Endothelial cell (in vitro differentiated cells): ENCODE data around the gene CFH. TPM values are rescaled to one million over a fixed set of nuclear protein-coding genes. Genes with fewer than 3 reads are reported as not detected.

Source experiments
- DNase-seq: peaks from one replicate; pipeline ENCODE4 v3.0.0; 2021; ENCODE audit warnings: low spot score
- H3K27ac Mint-ChIP-seq: one replicate; pipeline ENCODE4 v1.8.0; 2021; ENCODE audit warnings: mixed read lengths, inconsistent platforms; ENCODE audit not compliant: unreplicated experiment
- H3K27me3 Mint-ChIP-seq: one replicate; pipeline ENCODE4 v1.8.0; 2021; ENCODE audit warnings: mild to moderate bottlenecking, moderate library complexity, mixed read lengths, inconsistent platforms; ENCODE audit not compliant: unreplicated experiment
- H3K36me3 Mint-ChIP-seq: one replicate; pipeline ENCODE4 v1.8.0; 2021; ENCODE audit warnings: mild to moderate bottlenecking, low read depth, mixed read lengths, inconsistent platforms; ENCODE audit not compliant: unreplicated experiment
- H3K4me1 Mint-ChIP-seq: one replicate; pipeline ENCODE4 v1.8.0; 2021; ENCODE audit warnings: mild to moderate bottlenecking, mixed read lengths, inconsistent platforms; ENCODE audit not compliant: unreplicated experiment
- H3K4me3 Mint-ChIP-seq: one replicate; pipeline ENCODE4 v1.8.0; 2021; ENCODE audit warnings: mild to moderate bottlenecking, mixed read lengths, inconsistent platforms; ENCODE audit not compliant: unreplicated experiment
- H3K9me3 Mint-ChIP-seq: one replicate; pipeline ENCODE4 v1.8.0; 2021; ENCODE audit warnings: mixed read lengths, inconsistent platforms; ENCODE audit not compliant: unreplicated experiment
- CTCF ChIP-seq: fragments of 200-600 bp; sonication (generic); IDR thresholded peaks from one replicate; pipeline ENCODE4 v1.5.0; 2021; ENCODE audit warnings: antibody characterized with exemption; ENCODE audit not compliant: unreplicated experiment
- total RNA-seq: library from RNA; stranded (reverse); fragmentation: NEBNext Ultra II Directional; extraction: Animal tissue kit (Norgen Biotek cat#: 25700); gene quantifications from one replicate; pipeline ENCODE4 v1.2.1, GENCODE V29; 2021; ENCODE audit not compliant: unreplicated experiment

Gene CFH
- total RNA-seq, 1 donor from 2014 or later = 67.9 TPM

GRCh38 chr1:196611873-196612272 lies 40.0 kb upstream of the CFH start:
- Mint-ChIP-seq H3K27ac (no peak overlapping the region), H3K36me3 (no peaks in the 10 kb centered on the region), H3K4me1 (peaks cover 8% of the 10 kb centered on the region), H3K9me3 (no peaks in the 10 kb centered on the region), H3K27me3 (no peaks in the 10 kb centered on the region), H3K4me3 (no peak overlapping the region)
- DNase-seq = no peak
- no peak for TF ChIP-seq CTCF

- Mint-ChIP-seq H3K36me3 (no peaks in the 10 kb centered on the region), H3K27ac (no peak overlapping the region), H3K4me1 (no peaks in the 10 kb centered on the region), H3K27me3 (no peaks in the 10 kb centered on the region), H3K9me3 (no peaks in the 10 kb centered on the region), H3K4me3 (no peak overlapping the region)
- TF ChIP-seq CTCF = no peak
- no peak for DNase-seq
Observed at GRCh38 chr1:196619721-196620120, 32.1 kb upstream of the CFH start.

DNA sequence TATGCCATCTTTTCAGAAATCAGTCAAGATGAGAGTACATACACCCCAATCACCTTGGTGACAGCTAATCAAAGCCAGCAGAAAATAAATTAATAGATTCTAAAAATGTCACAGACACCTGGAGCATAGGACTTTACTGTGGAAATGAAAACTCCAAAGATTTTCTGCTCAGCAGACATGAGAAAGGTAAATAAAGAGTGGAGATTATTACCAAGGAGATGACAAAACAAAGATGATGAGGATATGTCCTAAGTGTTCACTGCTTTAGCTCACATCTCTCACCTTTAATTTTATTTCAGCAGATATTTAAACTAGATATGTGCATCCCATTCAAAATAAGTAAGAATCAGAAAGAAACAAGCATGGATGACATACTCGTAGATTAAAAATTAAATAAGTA lies 28.8 kb upstream of the CFH start:
- Mint-ChIP-seq H3K36me3 (peaks cover 2% of the 10 kb centered on the region), H3K4me1 (no peaks in the 10 kb centered on the region), H3K27ac (no peak overlapping the region), H3K9me3 (no peaks in the 10 kb centered on the region), H3K27me3 (no peaks in the 10 kb centered on the region), H3K4me3 (no peak overlapping the region)
- no peak for DNase-seq
- no peak for TF ChIP-seq CTCF

DNA sequence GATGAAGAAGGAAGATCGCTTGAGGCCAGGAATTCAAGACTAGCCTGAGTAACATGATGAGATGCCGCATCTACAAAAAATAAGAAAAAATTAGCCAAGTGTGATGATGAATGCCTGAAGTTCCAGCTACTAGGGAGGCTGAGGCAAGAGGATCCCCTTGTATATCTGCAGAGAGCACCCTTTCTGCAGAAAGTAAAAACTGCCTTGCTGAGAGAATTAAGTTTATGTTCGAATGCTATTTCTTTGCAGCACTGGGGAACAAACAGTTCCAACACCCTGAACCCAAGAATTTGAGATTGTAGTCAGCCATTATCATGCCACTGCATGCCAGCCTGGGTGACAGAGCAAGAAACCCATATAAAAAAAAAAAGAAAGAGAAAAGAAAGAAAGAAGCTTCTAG lies 23.0 kb upstream of the CFH start:
- H3K36me3 Mint-ChIP-seq = peaks cover 6% of the 10 kb centered on the region
- no peak for TF ChIP-seq CTCF
- no peaks in the 10 kb centered on the region for H3K9me3 Mint-ChIP-seq
- no peaks in the 10 kb centered on the region for H3K4me1 Mint-ChIP-seq
- no peak overlapping the region for H3K27ac Mint-ChIP-seq
- no peaks in the 10 kb centered on the region for H3K27me3 Mint-ChIP-seq
- no peak for DNase-seq
- no peak overlapping the region for H3K4me3 Mint-ChIP-seq

DNA sequence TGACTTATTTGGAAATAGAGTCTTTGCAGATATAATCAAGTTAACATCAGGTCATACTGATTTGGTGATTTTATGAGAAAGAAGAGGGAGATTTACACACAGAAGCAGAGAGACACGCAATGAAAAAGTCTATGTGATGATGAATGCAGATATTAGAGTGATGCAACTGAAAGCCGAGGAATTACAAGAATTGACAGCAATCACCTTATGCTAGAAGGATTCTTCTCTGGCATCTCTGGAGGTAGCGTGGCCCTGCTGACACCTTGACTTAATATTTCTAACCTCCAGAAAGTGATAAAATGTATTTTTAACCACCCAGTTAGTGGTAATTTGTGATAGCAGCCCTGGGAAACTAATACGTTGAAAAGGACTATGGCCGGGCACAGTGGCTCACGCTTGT lies 14.2 kb upstream of the CFH start:
- no peak for TF ChIP-seq CTCF
- no peak overlapping the region for H3K4me3 Mint-ChIP-seq
- H3K27me3 Mint-ChIP-seq = no peaks in the 10 kb centered on the region
- H3K4me1 Mint-ChIP-seq = no peaks in the 10 kb centered on the region
- no peaks in the 10 kb centered on the region for H3K36me3 Mint-ChIP-seq
- DNase-seq = no peak
- H3K9me3 Mint-ChIP-seq = no peaks in the 10 kb centered on the region
- no peak overlapping the region for H3K27ac Mint-ChIP-seq
